Astrocyte (in vitro differentiated cells and primary cell): ENCODE measurements around the gene CNFN. TPM values are rescaled to one million over a fixed set of nuclear protein-coding genes. Genes with fewer than 3 reads are reported as not detected.

Source experiments
- DNase-seq: peaks from one replicate; pipeline ENCODE4 v3.0.0-alpha.2; 2010; ENCODE audit warnings: low read depth
- FAIRE-seq: peaks from 2 replicates; lab custom pipeline; 2011; peaks lifted over from hg19 to GRCh38; lab: Jason Lieb, UNC
- H2AFZ ChIP-seq: 2 replicates; pipeline ENCODE4 v1.6.0; 2012; ENCODE audit warnings: low read depth, low read length, inconsistent platforms
- H3K27ac ChIP-seq: 2 replicates; pipeline ENCODE4 v1.5.1; 2011; ENCODE audit warnings: low read depth, low read length, inconsistent platforms
- H3K27me3 ChIP-seq: 2 replicates; pipeline ENCODE4 v1.6.0; 2011; ENCODE audit warnings: low read length, inconsistent platforms; ENCODE audit not compliant: insufficient read depth
- H3K36me3 ChIP-seq: 2 replicates; pipeline ENCODE4 v1.5.1; 2011; ENCODE audit warnings: low read length, inconsistent platforms; ENCODE audit not compliant: insufficient read depth
- H3K4me1 ChIP-seq: 2 replicates; pipeline ENCODE4 v1.5.1; 2011; ENCODE audit warnings: low read length, inconsistent platforms; ENCODE audit not compliant: insufficient read depth
- H3K4me2 ChIP-seq: 2 replicates; pipeline ENCODE4 v1.6.0; 2012; ENCODE audit warnings: low read length, inconsistent platforms
- H3K4me3 ChIP-seq: 2 replicates; pipeline ENCODE4 v1.5.1; 2011; ENCODE audit warnings: low read depth, mild to moderate bottlenecking, low read length, inconsistent platforms; ENCODE audit not compliant: insufficient read depth
- H3K79me2 ChIP-seq: 2 replicates; pipeline ENCODE4 v1.6.0; 2012; ENCODE audit warnings: mild to moderate bottlenecking, low read length, inconsistent platforms; ENCODE audit not compliant: insufficient read depth
- H3K9ac ChIP-seq: 2 replicates; pipeline ENCODE4 v1.6.0; 2012; ENCODE audit warnings: mild to moderate bottlenecking, low read length, inconsistent platforms
- H3K9me3 ChIP-seq: 2 replicates; pipeline ENCODE4 v1.5.1; 2012; ENCODE audit warnings: low read depth, mild to moderate bottlenecking, low read length, inconsistent platforms; ENCODE audit not compliant: insufficient read depth
- H4K20me1 ChIP-seq: 2 replicates; pipeline ENCODE4 v1.6.0; 2012; ENCODE audit warnings: low read length, inconsistent platforms; ENCODE audit not compliant: insufficient read depth
- H3K27ac Mint-ChIP-seq: one replicate; pipeline ENCODE4 v1.8.0; 2021; ENCODE audit warnings: mild to moderate bottlenecking, mixed read lengths; ENCODE audit not compliant: unreplicated experiment
- H3K27me3 Mint-ChIP-seq: one replicate; pipeline ENCODE4 v1.8.0; 2021; ENCODE audit warnings: low read depth, mixed read lengths; ENCODE audit not compliant: unreplicated experiment
- H3K36me3 Mint-ChIP-seq: one replicate; pipeline ENCODE4 v1.8.0; 2021; ENCODE audit warnings: low read depth, mixed read lengths; ENCODE audit not compliant: unreplicated experiment
- H3K4me1 Mint-ChIP-seq: one replicate; pipeline ENCODE4 v1.8.0; 2021; ENCODE audit warnings: low read depth, mixed read lengths; ENCODE audit not compliant: unreplicated experiment
- H3K4me3 Mint-ChIP-seq: one replicate; pipeline ENCODE4 v1.8.0; 2021; ENCODE audit warnings: mild to moderate bottlenecking, moderate library complexity, mixed read lengths; ENCODE audit not compliant: unreplicated experiment
- H3K9me3 Mint-ChIP-seq: one replicate; pipeline ENCODE4 v1.8.0; 2021; ENCODE audit warnings: mild to moderate bottlenecking, mixed read lengths; ENCODE audit not compliant: unreplicated experiment
- CTCF ChIP-seq: IDR thresholded peaks from 2 replicates; pipeline ENCODE4 v1.5.1; 2011; ENCODE audit warnings: low read depth, mild to moderate bottlenecking, inconsistent platforms, low read length, moderate library complexity; ENCODE audit not compliant: insufficient read depth
- EZH2 ChIP-seq: IDR thresholded peaks from 2 replicates; pipeline ENCODE4 v1.6.1; 2012; ENCODE audit warnings: mild to moderate bottlenecking, low read length, inconsistent platforms; ENCODE audit not compliant: insufficient read depth
- total RNA-seq: library from RNA; stranded (reverse); gene quantifications from 2 replicates; pipeline ENCODE4 v1.2.1, GENCODE V29; 2021

The CNFN gene
- total RNA-seq, 1 donor from 2014 or later: 0.61 TPM

GRCh38 chr19:42412661-42413076 lies 22.6 kb upstream of the CNFN start:
- Mint-ChIP-seq H3K36me3 (peaks cover 3% of the 10 kb centered on the region), H3K9me3 (no peaks in the 10 kb centered on the region), H3K27ac (no peak overlapping the region), H3K27me3 (peaks cover 22% of the 10 kb centered on the region), H3K4me1 (peaks cover 13% of the 10 kb centered on the region), H3K4me3 (no peak overlapping the region)
- no peak for DNase-seq
- H4K20me1 ChIP-seq: peaks cover 11% of the 10 kb centered on the region
- H3K4me3 ChIP-seq: no peak overlapping the region
- no peak for FAIRE-seq
- H3K79me2 ChIP-seq: no peaks in the 10 kb centered on the region
- H3K9ac ChIP-seq: no peak overlapping the region
- no peaks in the 10 kb centered on the region for H3K4me1 ChIP-seq
- H3K9me3 ChIP-seq: no peaks in the 10 kb centered on the region
- H3K27me3 ChIP-seq: no peaks in the 10 kb centered on the region
- no peak overlapping the region for H3K4me2 ChIP-seq
- H3K36me3 ChIP-seq: no peaks in the 10 kb centered on the region
- no peak overlapping the region for H2AFZ ChIP-seq
- TF ChIP-seq EZH2 (no peak), CTCF (no peak)
- H3K27ac ChIP-seq: no peak overlapping the region

- DNase-seq (no peak), FAIRE-seq (no peak)
- H2AFZ ChIP-seq: no peak overlapping the region
- H3K36me3 Mint-ChIP-seq: peaks cover 3% of the 10 kb centered on the region
- H3K4me1 ChIP-seq: no peaks in the 10 kb centered on the region
- H3K27me3 ChIP-seq: no peaks in the 10 kb centered on the region
- no peak overlapping the region for H3K27ac ChIP-seq
- no peak overlapping the region for H3K4me2 ChIP-seq
- H3K4me3 Mint-ChIP-seq: no peak overlapping the region
- H3K36me3 ChIP-seq: no peaks in the 10 kb centered on the region
- H3K79me2 ChIP-seq: no peaks in the 10 kb centered on the region
- no peaks in the 10 kb centered on the region for H3K9me3 ChIP-seq
- no peak overlapping the region for H3K27ac Mint-ChIP-seq
- TF ChIP-seq EZH2: no peak
- TF ChIP-seq CTCF: no peak
- no peaks in the 10 kb centered on the region for H3K9me3 Mint-ChIP-seq
- H3K4me3 ChIP-seq: no peak overlapping the region
- no peak overlapping the region for H3K9ac ChIP-seq
- peaks cover 22% of the 10 kb centered on the region for H3K27me3 Mint-ChIP-seq
- H3K4me1 Mint-ChIP-seq: peaks cover 13% of the 10 kb centered on the region
- H4K20me1 ChIP-seq: peaks cover 11% of the 10 kb centered on the region
Observed at GRCh38 chr19:42412227-42412626, 22.1 kb upstream of the CNFN start.

- H3K4me2 ChIP-seq: no peak overlapping the region
- H3K4me3 ChIP-seq: no peak overlapping the region
- no peak overlapping the region for H3K4me3 Mint-ChIP-seq
- H3K27ac ChIP-seq: no peak overlapping the region
- no peaks in the 10 kb centered on the region for H3K9me3 ChIP-seq
- H3K36me3 Mint-ChIP-seq: peaks cover 3% of the 10 kb centered on the region
- no peaks in the 10 kb centered on the region for H3K4me1 ChIP-seq
- no peaks in the 10 kb centered on the region for H3K79me2 ChIP-seq
- H3K4me1 Mint-ChIP-seq: peaks cover 15% of the 10 kb centered on the region
- peaks cover 22% of the 10 kb centered on the region for H3K27me3 Mint-ChIP-seq
- no peak overlapping the region for H2AFZ ChIP-seq
- FAIRE-seq: no peak
- no peak overlapping the region for H3K9ac ChIP-seq
- no peak for DNase-seq
- TF ChIP-seq EZH2 (no peak), CTCF (no peak)
- no peaks in the 10 kb centered on the region for H3K36me3 ChIP-seq
- H3K27me3 ChIP-seq: no peaks in the 10 kb centered on the region
- H3K9me3 Mint-ChIP-seq: no peaks in the 10 kb centered on the region
- peaks cover 11% of the 10 kb centered on the region for H4K20me1 ChIP-seq
- no peak overlapping the region for H3K27ac Mint-ChIP-seq
Observed at GRCh38 chr19:42411581-42412178, 21.6 kb upstream of the CNFN start.
